NCI-H2227 (cell line): ENCODE results near the gene PPP2CA.

Experiments used
- DNase-seq: peaks from one replicate; lab custom pipeline; 2025; ENCODE audit not compliant: unreplicated experiment; lab: John Stamatoyannopoulos, UW

Gene PPP2CA

DNA sequence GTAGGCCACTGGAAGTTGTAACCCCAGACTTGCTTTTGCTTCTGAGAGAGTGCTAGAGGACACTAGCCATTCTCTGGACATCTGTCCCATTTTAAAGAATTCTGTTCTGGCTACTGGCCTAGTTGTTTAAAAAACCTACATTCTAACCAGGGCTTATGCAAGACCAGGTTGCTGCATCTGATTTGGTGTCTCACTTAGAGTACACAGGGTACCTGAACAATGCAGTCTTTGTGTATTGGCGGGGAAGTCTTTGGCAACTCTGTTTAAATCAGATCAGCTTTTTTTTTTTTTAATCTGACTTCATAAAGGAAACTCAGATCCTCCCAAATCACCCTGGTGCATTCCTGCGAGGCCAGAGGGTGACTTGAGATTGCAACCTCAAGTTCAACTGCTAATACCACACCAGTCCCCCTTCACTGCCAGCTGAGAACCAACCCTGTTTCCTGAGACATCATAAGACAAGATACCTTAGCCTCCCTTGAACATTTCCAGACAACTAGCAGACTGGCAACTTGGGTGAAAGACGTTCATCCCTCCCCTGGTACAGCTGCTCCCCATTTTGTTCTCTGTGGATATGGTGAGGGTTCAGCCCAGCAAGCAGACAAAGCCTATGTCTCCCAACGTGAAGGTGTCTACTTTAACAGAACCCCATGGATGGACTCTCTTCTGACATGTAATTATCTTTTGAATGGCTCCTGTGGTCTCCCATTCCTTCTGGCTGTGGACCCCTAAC, 76.1 kb downstream of the PPP2CA start:
- no peak for DNase-seq

DNA sequence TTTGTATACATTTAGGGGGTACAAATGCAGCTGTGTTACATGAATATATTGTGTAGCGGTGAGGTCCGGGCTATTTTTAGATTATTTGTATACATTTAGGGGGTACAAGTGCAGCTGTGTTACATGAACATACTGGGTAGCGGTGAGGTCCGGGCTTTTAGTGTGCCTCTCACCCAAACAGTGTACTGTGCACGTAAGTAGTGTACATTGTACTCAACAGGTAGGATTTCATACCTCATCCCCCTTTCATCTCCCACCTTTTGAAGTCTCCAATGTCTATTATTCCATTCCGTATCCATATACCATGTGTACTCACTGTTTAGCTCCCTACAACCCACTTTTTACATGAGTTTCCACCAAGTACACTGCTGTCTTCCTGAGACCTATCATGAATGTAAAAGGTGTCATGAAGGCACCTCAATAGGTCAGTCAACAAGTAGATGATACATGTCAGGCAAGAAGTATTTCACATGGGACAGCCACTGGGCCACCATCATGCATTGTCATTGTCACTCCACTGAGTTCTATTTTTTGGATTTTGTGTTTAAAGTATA, 76.8 kb downstream of the PPP2CA start:
- no peak for DNase-seq

DNA sequence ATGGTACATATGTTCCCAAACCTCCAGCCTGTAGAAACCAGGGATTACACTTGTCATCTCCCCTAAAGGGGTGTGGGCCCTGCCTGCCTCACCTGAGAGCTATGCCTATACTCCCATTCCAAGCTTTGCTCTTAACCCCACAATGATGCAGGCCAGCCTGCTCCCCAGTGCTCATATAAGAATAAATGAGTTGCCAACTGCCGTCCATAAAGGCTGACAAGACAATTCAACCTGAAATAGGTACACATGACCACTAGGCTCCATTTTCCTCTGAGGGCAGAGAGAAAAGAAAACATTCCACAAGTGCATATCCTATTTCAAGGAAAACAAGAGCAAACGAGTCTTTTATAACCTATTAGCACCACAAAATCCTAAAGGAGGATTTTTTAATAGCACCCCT, 77.6 kb downstream of the PPP2CA start:
- no peak for DNase-seq

DNA sequence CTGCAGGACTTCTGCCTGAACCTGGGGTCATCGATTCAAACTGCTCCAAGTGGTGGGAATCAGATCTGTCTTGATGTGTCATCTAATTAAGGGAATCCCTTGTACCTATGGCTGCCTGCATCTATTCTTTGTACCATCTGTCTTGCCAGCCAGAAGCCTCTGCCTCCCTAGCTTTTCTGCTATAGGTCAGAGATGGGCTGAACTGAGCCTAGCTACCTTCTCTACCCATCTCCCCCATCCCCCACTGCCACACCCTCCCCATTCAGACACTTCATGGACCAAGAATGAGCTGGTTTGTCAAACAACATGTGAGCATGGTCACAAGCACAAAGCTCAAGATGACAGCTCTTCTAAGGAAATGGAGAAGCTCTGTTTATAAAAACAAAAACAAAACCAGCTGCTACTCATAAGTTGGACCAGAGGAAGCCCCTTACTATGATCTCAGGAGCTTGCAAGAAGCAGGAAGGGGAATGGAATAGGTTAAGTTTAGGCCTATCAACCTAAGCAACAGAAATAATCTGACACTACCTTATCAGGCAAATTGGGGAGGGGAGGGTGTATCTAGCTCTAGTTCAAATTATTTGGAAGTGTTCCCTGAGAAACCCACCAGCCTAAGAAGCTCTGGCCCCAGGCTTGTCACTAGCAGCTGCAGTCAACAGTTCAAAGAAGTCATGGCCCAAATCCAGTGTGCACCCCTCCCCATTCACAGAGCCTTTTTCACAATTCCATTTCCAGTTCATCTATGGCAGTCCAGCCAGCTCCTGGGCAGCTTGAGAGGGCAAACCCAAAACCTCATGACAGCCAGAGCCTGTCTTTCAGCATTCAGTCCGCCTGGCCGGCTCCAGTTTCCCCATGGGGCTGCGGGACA, 79.0 kb downstream of the PPP2CA start:
- no peak for DNase-seq

DNA sequence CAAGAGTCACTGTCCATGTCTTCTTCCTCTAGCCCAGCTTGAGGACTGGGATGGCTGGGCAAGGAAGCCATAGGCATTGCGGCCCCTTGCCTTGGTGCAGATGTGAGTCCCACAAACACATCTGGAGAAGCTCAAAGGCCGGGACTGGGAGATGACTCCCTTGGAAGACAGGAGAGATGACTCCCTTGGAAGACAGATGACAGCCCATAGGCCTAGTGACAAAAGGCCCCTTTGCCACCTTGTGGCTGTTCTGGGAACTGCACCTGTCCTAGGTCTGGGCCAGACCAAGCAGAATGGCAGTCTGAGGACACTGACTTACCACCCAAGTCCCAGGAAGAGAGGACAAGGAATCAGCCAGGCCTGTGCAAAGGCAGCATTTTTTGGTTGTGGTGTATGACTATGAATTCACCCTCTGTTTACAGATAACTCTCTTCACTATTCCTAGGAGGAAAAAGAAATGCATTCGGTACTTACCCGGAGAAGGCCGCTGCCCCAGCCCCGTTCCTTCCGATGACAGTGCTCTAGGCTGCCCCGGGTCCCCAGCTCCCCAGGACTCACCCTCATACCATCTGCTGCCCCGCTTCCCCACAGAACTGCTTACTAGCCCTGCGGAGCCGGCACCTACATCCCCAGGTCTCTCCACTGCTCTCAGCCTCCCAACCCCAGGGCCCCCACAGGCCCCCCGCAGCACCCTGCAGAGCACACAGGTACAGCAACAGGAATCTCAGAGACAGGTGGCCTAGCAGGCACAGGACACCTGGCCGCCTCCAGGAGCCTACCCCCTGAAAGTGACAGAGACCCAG, 79.9 kb downstream of the PPP2CA start:
- DNase-seq: peak; percentile 77

DNA sequence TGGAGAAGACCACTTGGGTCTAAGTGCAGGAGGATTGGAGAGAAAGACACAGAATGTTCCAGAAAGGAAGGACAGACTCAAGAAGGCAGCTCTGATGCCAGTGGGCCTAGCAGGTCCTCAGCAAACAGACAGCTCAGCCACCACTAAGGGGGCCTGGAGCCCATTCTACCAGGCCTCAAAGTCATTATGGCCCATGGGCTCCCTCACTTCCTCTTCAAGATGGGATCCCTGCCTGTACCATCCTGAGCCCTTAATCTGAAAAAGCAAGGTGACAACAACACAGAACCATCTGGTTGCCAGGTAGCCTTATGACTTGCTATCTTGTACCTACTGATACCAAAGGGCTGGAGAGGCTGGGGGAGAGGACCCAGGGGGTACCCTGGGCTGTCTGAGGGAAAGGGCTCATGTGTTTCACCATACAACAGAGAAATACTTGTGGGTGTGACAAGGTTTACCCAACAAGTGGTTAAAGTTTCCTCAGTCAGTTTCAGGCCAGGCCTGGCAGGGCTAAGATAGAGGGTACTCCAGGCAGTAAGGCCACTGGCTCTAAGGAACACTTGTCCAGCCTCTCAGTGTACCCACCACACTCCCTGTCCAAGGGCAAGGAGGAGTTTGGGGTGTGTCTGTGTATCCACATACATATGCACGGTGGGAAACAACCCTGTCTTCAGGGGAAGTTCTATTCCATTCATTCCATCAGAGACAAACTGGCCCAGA, 80.7 kb downstream of the PPP2CA start:
- no peak for DNase-seq
